B cell (primary cell): ENCODE measurements around the gene NIN. TPM values are rescaled to one million over a fixed set of nuclear protein-coding genes. Genes with fewer than 3 reads are reported as not detected.

Experiments used
- ATAC-seq: fragments of 200-7000 bp; cut with Tn5 transposase; one replicate; pipeline ENCODE4 v1.10.0; 2021; ENCODE audit warnings: low read depth, mild to moderate bottlenecking, moderate number of reproducible peaks, moderate library complexity
- CTCF ChIA-PET: fragments of 350-600 bp; sonication (Branson Sonifier 250); formaldehyde crosslinking; loops from one replicate; lab custom pipeline; 2021; ENCODE audit warnings: antibody characterized with exemption, inconsistent platforms; lab: Charles Lee
- POLR2A ChIA-PET: fragments of 350-600 bp; sonication (Branson Sonifier 250); formaldehyde crosslinking; loops from one replicate; lab custom pipeline; 2021; ENCODE audit warnings: antibody characterized with exemption; lab: Charles Lee
- DNase-seq: peaks from one replicate; pipeline ENCODE4 v3.0.0; 2013
- H2AFZ ChIP-seq: 2 replicates; pipeline ENCODE4 v1.6.1; 2012; ENCODE audit warnings: mild to moderate bottlenecking, low read depth, low read length; ENCODE audit not compliant: insufficient read depth, poor library complexity, severe bottlenecking
- H3K27ac ChIP-seq, 2 donors: 1 replicate in 1 of 2; 2 replicates in 1 of 2; pipeline ENCODE4 v1.5.1; 2012 to 2013; ENCODE audit warnings: low read length in 2 of 2, mild to moderate bottlenecking in 2 of 2, moderate library complexity in 1 of 2
- H3K27me3 ChIP-seq, 4 experiments: fragments of 200-600 bp in 1 of 4; sonication (generic) in 1 of 4; replicated peaks in 1 of 4; 1 replicate in 2 of 4; 2 replicates in 2 of 4; pipeline versions ENCODE4 v1.6.1 to v1.7.0; 2013 to 2016; ENCODE audit warnings: low read length in 3 of 4, mild to moderate bottlenecking in 2 of 4, mixed read lengths in 1 of 4, moderate library complexity in 1 of 4; ENCODE audit not compliant: insufficient read depth in 4 of 4, control insufficient read depth in 3 of 4; ENCODE audit errors: control extremely low read depth in 1 of 4
- H3K36me3 ChIP-seq, 2 experiments: replicated peaks in 1 of 2; 1 replicate in 1 of 2; 2 replicates in 1 of 2; pipeline versions ENCODE4 v1.6.1 to v1.7.1; 2013; ENCODE audit warnings: low read length in 1 of 2; ENCODE audit not compliant: insufficient read depth in 2 of 2, control insufficient read depth in 1 of 2; ENCODE audit errors: control extremely low read depth in 1 of 2, extremely low read depth in 1 of 2
- H3K4me1 ChIP-seq, 2 donors: fragments of 200-600 bp in 1 of 2; sonication (generic) in 1 of 2; 1 replicate in 1 of 2; 2 replicates in 1 of 2; pipeline versions ENCODE4 v1.5.1 to v1.6.1; 2013 to 2017; ENCODE audit warnings: low read length in 2 of 2; ENCODE audit not compliant: control insufficient read depth in 2 of 2, insufficient read depth in 2 of 2
- H3K4me2 ChIP-seq: replicated peaks from 2 replicates; pipeline ENCODE3; 2012; ENCODE audit warnings: mild to moderate bottlenecking, low read depth, low read length; ENCODE audit not compliant: poor library complexity, severe bottlenecking
- H3K4me3 ChIP-seq, 5 experiments: fragments of 200-600 bp in 1 of 5; sonication (generic) in 1 of 5; 1 replicate in 3 of 5; 2 replicates in 2 of 5; pipeline versions ENCODE4 v1.5.1 to v1.7.0; 2011 to 2016; ENCODE audit warnings: low read length in 4 of 5, mild to moderate bottlenecking in 4 of 5, low read depth in 2 of 5, control low read depth in 1 of 5, moderate library complexity in 1 of 5; ENCODE audit not compliant: insufficient read depth in 1 of 5; ENCODE audit errors: control extremely low read depth in 1 of 5, extremely low read depth in 1 of 5
- H3K79me2 ChIP-seq: fragments of 200-600 bp; sonication (generic); one replicate; pipeline ENCODE4 v1.6.0; 2016; ENCODE audit warnings: low read length; ENCODE audit not compliant: control insufficient read depth, insufficient read depth
- H3K9ac ChIP-seq: fragments of 200-600 bp; sonication (generic); 2 replicates; pipeline ENCODE4 v1.6.1; 2017; ENCODE audit warnings: mild to moderate bottlenecking, low read length, moderate library complexity
- H3K9me3 ChIP-seq, 3 donors: one replicate each; pipeline versions ENCODE4 v1.6.1 to v1.7.1; 2013; ENCODE audit warnings: low read length in 2 of 3; ENCODE audit not compliant: control insufficient read depth in 2 of 3, insufficient read depth in 1 of 3; ENCODE audit errors: control extremely low read depth in 1 of 3
- H4K20me1 ChIP-seq: 2 replicates; pipeline ENCODE4 v1.6.0; 2012; ENCODE audit warnings: mild to moderate bottlenecking, low read length; ENCODE audit not compliant: insufficient read depth, control insufficient read depth, poor library complexity, severe bottlenecking
- H3K27ac Mint-ChIP-seq: one replicate; pipeline ENCODE4 v1.8.0; 2021; ENCODE audit warnings: mixed read lengths
- H3K27me3 Mint-ChIP-seq: one replicate; pipeline ENCODE4 v1.8.0; 2021; ENCODE audit warnings: mixed read lengths
- H3K4me1 Mint-ChIP-seq: one replicate; pipeline ENCODE4 v1.8.0; 2021; ENCODE audit warnings: mixed read lengths
- H3K4me3 Mint-ChIP-seq: one replicate; pipeline ENCODE4 v1.8.0; 2021; ENCODE audit warnings: mixed read lengths
- H3K9me3 Mint-ChIP-seq: one replicate; pipeline ENCODE4 v1.8.0; 2022; ENCODE audit warnings: mixed read lengths; ENCODE audit not compliant: insufficient read depth
- CTCF ChIP-seq: fragments of 200-600 bp; IDR thresholded peaks from one replicate; pipeline ENCODE4 v1.8.0; 2022; ENCODE audit warnings: antibody characterized with exemption, mild to moderate bottlenecking
- EZH2 ChIP-seq: IDR thresholded peaks from 2 replicates; pipeline ENCODE4 v1.6.1; 2012; ENCODE audit warnings: borderline replicate concordance, low read depth, mild to moderate bottlenecking, moderate library complexity, low read length; ENCODE audit not compliant: insufficient read depth, poor library complexity, severe bottlenecking
- WGBS: methylation state at CpG from one replicate; pipeline ENCODE4 v1.1.5; 2013; ENCODE audit warnings: missing lambda C conversion rate; ENCODE audit not compliant: insufficient coverage; 5-methylcytosine and 5-hydroxymethylcytosine counted together
- intact Hi-C: fragments of 100-400 bp; cut with micrococcal nuclease; formaldehyde crosslinking; loops from one replicate; pipeline ENCODE4 v1.10.0; 2022
- polyA plus RNA-seq: library from polyadenylated mRNA; depleted of rRNA; stranded (reverse); fragments of >200 nt; gene quantifications from 2 replicates; pipeline ENCODE4 v1.2.3, GENCODE V29; 2012
- total RNA-seq, 2 donors: library from RNA; stranded (reverse); fragments of 120-200 nt in 1 of 2; gene quantifications; 1 replicate in 1 of 2; 2 replicates in 1 of 2; pipeline versions ENCODE4 v1.2.3 to v1.2.4, GENCODE V29; 2013 to 2022

Gene NIN
- total and polyA plus RNA-seq, 2 donors (not counting 1 experiment from before 2014, with no cell fraction given) = 25.4 to 219 TPM

- Mint-ChIP-seq H3K27ac (no peak overlapping the region), H3K9me3 (no peaks in the 10 kb centered on the region), H3K4me1 (no peaks in the 10 kb centered on the region), H3K27me3 (no peaks in the 10 kb centered on the region), H3K4me3 (no peak overlapping the region)
- Histone ChIP-seq H3K4me2 (no peak overlapping the region), H3K36me3 (peaks cover 5 to 24% of the 10 kb centered on the region in 2 experiments), H4K20me1 (no peaks in the 10 kb centered on the region), H2AFZ (no peak overlapping the region), H3K4me3 (no peak overlapping the region), H3K9me3 (no peaks in the 10 kb centered on the region), H3K4me1 (no peaks in the 10 kb centered on the region), H3K27ac (no peak overlapping the region), H3K27me3 (no peaks in the 10 kb centered on the region), H3K79me2 (no peaks in the 10 kb centered on the region), H3K9ac (no peak overlapping the region)
- CTCF ChIA-PET = interaction anchor here (0.8 to 1.4 kb wide), 3 partner anchors 18 to 178 kb away, joined by 3 to 4 read pairs (median 3); no protein-coding TSS in a partner anchor
- no peak for DNase-seq
- WGBS = no CpG with 5 or more reads among the region's 1 CpG
- no peak for ATAC-seq
- POLR2A ChIA-PET = no interaction called here
- intact Hi-C loops = no loop called here
- TF ChIP-seq EZH2 (no peak), CTCF (no peak)
Measured at GRCh38 chr14:50718949-50719348, 112.0 kb downstream of the NIN start.

GRCh38 chr14:50717811-50718210 lies 113.2 kb downstream of the NIN start:
- ChIA-PET POLR2A (interaction anchor here (0.5 kb wide), 1 partner anchor 12 kb away, joined by 3 read pairs; no protein-coding TSS in a partner anchor), CTCF (interaction anchor here (0.6 to 1.4 kb wide), 3 partner anchors 47 to 143 kb away, joined by 3 read pairs; no protein-coding TSS in a partner anchor)
- H3K9me3 Mint-ChIP-seq = no peaks in the 10 kb centered on the region

More at GRCh38 chr14:50717811-50718210, 113.2 kb downstream of the NIN start:
- peaks cover 5 to 14% of the 10 kb centered on the region in 2 experiments for H3K36me3 ChIP-seq
- no peak overlapping the region for H3K4me2 ChIP-seq
- 96% methylated on average over 4 of the region's 7 CpGs for WGBS
- intact Hi-C loops = no loop called here
- H3K9ac ChIP-seq = no peak overlapping the region
- Mint-ChIP-seq H3K4me1 (no peaks in the 10 kb centered on the region), H3K27ac (no peak overlapping the region), H3K4me3 (no peak overlapping the region), H3K27me3 (no peaks in the 10 kb centered on the region)
- H3K27ac ChIP-seq = no peak overlapping the region
- no peak for DNase-seq
- no peak overlapping the region for H3K4me3 ChIP-seq
- no peaks in the 10 kb centered on the region for H3K79me2 ChIP-seq
- H3K27me3 ChIP-seq = no peaks in the 10 kb centered on the region
- H4K20me1 ChIP-seq = no peaks in the 10 kb centered on the region
- H3K9me3 ChIP-seq = no peaks in the 10 kb centered on the region
- no peak overlapping the region for H2AFZ ChIP-seq
- no peak for ATAC-seq
- TF ChIP-seq CTCF = no peak
- no peak for TF ChIP-seq EZH2
- no peaks in the 10 kb centered on the region for H3K4me1 ChIP-seq
